PC-9 (cell line): ENCODE data around the gene FOXO3. TPM values are rescaled to one million over a fixed set of nuclear protein-coding genes. Genes with fewer than 3 reads are reported as not detected.

Experiments
- BruUV-seq: library from RNA; stranded (reverse); fragments of 400-500 nt; replicated peaks from 2 replicates; lab custom pipeline; 2021; lab: Mats Ljungman, UMichigan
- CTCF ChIA-PET: fragments of 300-600 bp; sonication (Branson Sonifier 250); formaldehyde crosslinking; loops from one replicate; lab custom pipeline; 2022; ENCODE audit warnings: antibody characterized with exemption; lab: Charles Lee
- POLR2A ChIA-PET: fragments of 300-600 bp; sonication (Branson Sonifier 250); formaldehyde crosslinking; loops from one replicate; lab custom pipeline; 2022; ENCODE audit warnings: antibody characterized with exemption; ENCODE audit not compliant: unreplicated experiment; lab: Charles Lee
- DNase-seq, 2 experiments: peaks; one replicate each; pipeline versions ENCODE4 v3.0.0 to v3.0.0-alpha.2; 2015 to 2022; ENCODE audit warnings: mixed read lengths in 1 of 2
- H2AFZ ChIP-seq: fragments of 200-600 bp; sonication (generic); 2 replicates; pipeline ENCODE4 v1.8.1; 2017; ENCODE audit warnings: antibody characterized with exemption
- H3F3A ChIP-seq: fragments of 200-600 bp; sonication (generic); 2 replicates; pipeline ENCODE4 v1.8.1; 2017; ENCODE audit warnings: antibody characterized with exemption, mild to moderate bottlenecking, low read depth; ENCODE audit not compliant: insufficient read depth
- H3K27ac ChIP-seq: fragments of 200-600 bp; sonication (generic); 2 replicates; pipeline ENCODE4 v1.6.1; 2016; ENCODE audit warnings: mixed run types
- H3K27me3 ChIP-seq: fragments of 200-600 bp; sonication (generic); 2 replicates; pipeline ENCODE4 v1.6.1; 2016; ENCODE audit warnings: low read depth, mixed run types; ENCODE audit not compliant: insufficient read depth
- H3K36me3 ChIP-seq: fragments of 200-600 bp; sonication (generic); 2 replicates; pipeline ENCODE4 v1.6.1; 2016; ENCODE audit warnings: low read depth, mixed run types
- H3K4me1 ChIP-seq: fragments of 200-600 bp; sonication (generic); replicated peaks from 2 replicates; pipeline ENCODE4 v1.6.1; 2016; ENCODE audit warnings: mixed run types; ENCODE audit not compliant: insufficient read depth
- H3K4me2 ChIP-seq: fragments of 200-600 bp; sonication (generic); 2 replicates; pipeline ENCODE4 v1.6.1; 2017; ENCODE audit warnings: mixed run types
- H3K4me3 ChIP-seq: fragments of 200-600 bp; sonication (generic); 2 replicates; pipeline ENCODE4 v1.6.1; 2016; ENCODE audit warnings: mixed run types
- H3K79me2 ChIP-seq: fragments of 200-600 bp; sonication (generic); 2 replicates; pipeline ENCODE4 v1.6.1; 2017; ENCODE audit warnings: low read depth, mixed run types
- H3K9me2 ChIP-seq: fragments of 200-600 bp; sonication (generic); 2 replicates; pipeline ENCODE4 v1.8.1; 2017; ENCODE audit warnings: mild to moderate bottlenecking; ENCODE audit not compliant: insufficient read depth
- H3K9me3 ChIP-seq: fragments of 200-600 bp; sonication (generic); 2 replicates; pipeline ENCODE4 v1.8.1; 2016; ENCODE audit warnings: low read depth; ENCODE audit not compliant: insufficient read depth
- H4K20me1 ChIP-seq: fragments of 200-600 bp; sonication (generic); 2 replicates; pipeline ENCODE4 v1.8.1; 2017; ENCODE audit not compliant: insufficient read depth
- EZH2 ChIP-seq: fragments of 200-600 bp; sonication (generic); IDR thresholded peaks from 2 replicates; pipeline ENCODE4 v1.8.0; 2017; ENCODE audit warnings: antibody characterized with exemption, low read depth
- intact Hi-C: fragments of 100-400 bp; cut with micrococcal nuclease; formaldehyde crosslinking; loops from one replicate; pipeline ENCODE4 v1.10.0; 2022; ENCODE audit not compliant: unreplicated experiment
- total RNA-seq: library from RNA; stranded (reverse); gene quantifications from 2 replicates; pipeline ENCODE4 v1.2.3, GENCODE V29; 2021
- TF ChIP-seq, protein P1 (sequence below): fragments of 200-600 bp; sonication (generic); conservative IDR thresholded peaks from 2 replicates; pipeline ENCODE4 v1.6.1; 2017; ENCODE audit warnings: mixed run types, antibody characterized with exemption, mild to moderate bottlenecking, moderate library complexity

Gene FOXO3
- total RNA-seq, 1 experiment from 2014 or later: 59.4 TPM

DNA sequence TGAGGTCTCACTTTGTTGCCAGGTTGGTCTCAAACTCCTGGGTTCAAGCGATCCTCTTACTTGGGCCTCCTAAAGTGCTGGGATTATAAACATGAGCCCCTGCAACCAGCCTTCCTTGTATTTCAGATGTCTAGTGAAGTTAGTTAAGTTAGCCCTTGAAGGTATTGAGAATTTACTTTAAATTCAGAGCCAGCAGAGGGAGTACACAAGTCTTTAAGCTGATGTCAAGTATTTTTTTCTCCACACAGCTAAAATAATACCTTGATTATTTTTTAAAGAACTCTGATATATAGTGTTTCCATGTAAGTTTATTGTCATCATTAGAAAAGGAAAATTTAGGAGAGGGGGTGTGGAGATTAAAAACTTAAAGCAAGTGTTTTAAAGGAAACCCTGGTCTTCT is 9.8 kb downstream of the FOXO3 start:
- TF ChIP-seq, protein P1, sequence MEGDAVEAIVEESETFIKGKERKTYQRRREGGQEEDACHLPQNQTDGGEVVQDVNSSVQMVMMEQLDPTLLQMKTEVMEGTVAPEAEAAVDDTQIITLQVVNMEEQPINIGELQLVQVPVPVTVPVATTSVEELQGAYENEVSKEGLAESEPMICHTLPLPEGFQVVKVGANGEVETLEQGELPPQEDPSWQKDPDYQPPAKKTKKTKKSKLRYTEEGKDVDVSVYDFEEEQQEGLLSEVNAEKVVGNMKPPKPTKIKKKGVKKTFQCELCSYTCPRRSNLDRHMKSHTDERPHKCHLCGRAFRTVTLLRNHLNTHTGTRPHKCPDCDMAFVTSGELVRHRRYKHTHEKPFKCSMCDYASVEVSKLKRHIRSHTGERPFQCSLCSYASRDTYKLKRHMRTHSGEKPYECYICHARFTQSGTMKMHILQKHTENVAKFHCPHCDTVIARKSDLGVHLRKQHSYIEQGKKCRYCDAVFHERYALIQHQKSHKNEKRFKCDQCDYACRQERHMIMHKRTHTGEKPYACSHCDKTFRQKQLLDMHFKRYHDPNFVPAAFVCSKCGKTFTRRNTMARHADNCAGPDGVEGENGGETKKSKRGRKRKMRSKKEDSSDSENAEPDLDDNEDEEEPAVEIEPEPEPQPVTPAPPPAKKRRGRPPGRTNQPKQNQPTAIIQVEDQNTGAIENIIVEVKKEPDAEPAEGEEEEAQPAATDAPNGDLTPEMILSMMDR: 0 out of 2 replicates have a peak, but pooled peaks have one; percentile 26
- no peak for TF ChIP-seq EZH2
- peaks cover 94% of the 10 kb centered on the region for H4K20me1 ChIP-seq
- H3K4me1 ChIP-seq: peaks cover 21% of the 10 kb centered on the region
- ChIA-PET CTCF (no interaction called here), POLR2A (interaction anchor here (0.6 kb wide), 1 partner anchor 11 kb away, joined by 4 read pairs; no protein-coding TSS in a partner anchor)
- no peak overlapping the region for H2AFZ ChIP-seq
- H3K4me2 ChIP-seq: no peak overlapping the region
- H3K36me3 ChIP-seq: peaks cover 61% of the 10 kb centered on the region
- no peaks in the 10 kb centered on the region for H3K9me2 ChIP-seq
- H3K4me3 ChIP-seq: no peak overlapping the region
- H3F3A ChIP-seq: peaks cover 38% of the 10 kb centered on the region
- no peaks in the 10 kb centered on the region for H3K9me3 ChIP-seq
- no TSS peak for BruUV-seq
- H3K27me3 ChIP-seq: no peaks in the 10 kb centered on the region
- peak in 1 of 2 experiments; percentile 38 for DNase-seq
- intact Hi-C loops: no loop called here
- H3K79me2 ChIP-seq: peaks cover 100% of the 10 kb centered on the region
- no peak overlapping the region for H3K27ac ChIP-seq

DNA sequence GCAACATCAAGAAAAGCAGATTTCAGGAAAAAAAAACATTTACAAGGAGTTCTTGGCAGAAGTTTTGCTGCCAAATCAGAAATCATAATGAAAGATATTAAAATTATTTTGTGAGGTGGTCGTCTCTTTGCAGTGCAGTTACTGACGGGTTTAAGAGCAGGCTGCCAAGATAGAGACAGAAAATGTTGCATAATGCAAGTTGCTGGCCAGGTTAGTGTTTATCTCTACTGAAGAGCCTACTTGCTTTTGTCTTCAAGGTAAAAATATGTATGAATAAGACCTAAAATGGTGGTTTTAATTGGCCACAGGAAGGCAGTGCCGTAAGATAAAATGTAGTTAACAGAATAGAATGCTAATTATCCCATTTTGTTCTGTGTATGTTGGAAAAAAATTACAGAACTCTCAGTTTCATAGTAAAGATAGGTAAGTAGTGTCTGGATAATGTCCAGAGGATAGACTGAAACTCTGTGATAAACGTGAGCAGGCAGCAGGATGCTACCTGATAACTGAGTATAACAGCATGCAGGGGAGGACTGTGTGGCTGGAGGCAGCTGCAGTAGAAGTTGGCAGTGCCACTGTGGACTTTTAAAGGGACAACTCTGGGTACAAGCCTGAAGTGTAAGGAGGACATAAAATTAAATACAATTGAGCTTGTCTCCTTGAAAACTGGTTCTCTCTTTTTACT is 13.9 kb downstream of the FOXO3 start:
- H3K27ac ChIP-seq: 0 out of 2 replicates have a peak overlapping the region, but pooled peaks have one; percentile 1
- H3K4me1 ChIP-seq: peaks cover 20% of the 10 kb centered on the region
- H3K9me3 ChIP-seq: no peaks in the 10 kb centered on the region
- H3K36me3 ChIP-seq: peaks cover 53% of the 10 kb centered on the region
- BruUV-seq: no TSS peak
- H2AFZ ChIP-seq: no peak overlapping the region
- H3K27me3 ChIP-seq: no peaks in the 10 kb centered on the region
- ChIA-PET POLR2A (no interaction called here), CTCF (no interaction called here)
- H4K20me1 ChIP-seq: peaks cover 86% of the 10 kb centered on the region
- H3K4me3 ChIP-seq: no peak overlapping the region
- H3F3A ChIP-seq: peaks cover 63% of the 10 kb centered on the region
- no peaks in the 10 kb centered on the region for H3K9me2 ChIP-seq
- H3K4me2 ChIP-seq: no peak overlapping the region
- DNase-seq: no peak
- no peak for TF ChIP-seq EZH2
- TF ChIP-seq, protein P1: no peak
- intact Hi-C loops: no loop called here
- H3K79me2 ChIP-seq: peaks cover 100% of the 10 kb centered on the region

DNA sequence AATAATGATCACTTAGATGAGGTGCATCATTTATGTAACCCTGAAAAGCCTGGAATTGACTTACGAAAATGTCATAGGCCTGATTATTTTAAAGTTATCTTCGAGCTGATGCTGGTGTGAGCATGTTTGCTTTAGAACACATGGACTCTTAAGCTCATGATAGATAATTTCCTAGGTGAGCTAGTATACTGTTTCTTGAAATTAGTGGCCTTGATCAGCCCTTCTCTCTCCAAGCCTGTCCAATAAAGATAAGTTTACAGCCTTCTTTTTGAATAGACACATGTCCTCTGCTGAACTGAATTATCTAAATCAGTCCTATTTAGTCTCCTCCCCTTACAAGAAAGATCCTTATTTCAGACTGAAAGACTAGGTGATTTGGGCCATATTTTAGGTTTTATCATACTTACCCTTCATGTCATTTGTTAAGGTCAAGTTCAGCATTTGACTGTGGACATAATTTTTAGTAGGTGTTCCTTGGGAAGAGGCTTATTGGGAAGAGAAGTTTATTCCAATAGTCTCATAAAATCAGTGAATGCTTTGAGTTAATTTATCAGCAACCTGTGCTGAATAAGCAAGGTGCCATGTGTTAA is 15.3 kb downstream of the FOXO3 start:
- no peak for TF ChIP-seq EZH2
- TF ChIP-seq, protein P1: no peak
- Histone ChIP-seq H3K27me3 (no peaks in the 10 kb centered on the region), H3K9me3 (no peaks in the 10 kb centered on the region), H3F3A (peaks cover 75% of the 10 kb centered on the region), H3K4me1 (peaks cover 34% of the 10 kb centered on the region), H3K4me3 (no peak overlapping the region), H3K9me2 (no peaks in the 10 kb centered on the region), H3K36me3 (peaks cover 51% of the 10 kb centered on the region), H3K4me2 (no peak overlapping the region), H3K79me2 (peaks cover 100% of the 10 kb centered on the region), H2AFZ (no peak overlapping the region), H3K27ac (no peak overlapping the region; the same call in 1 of the 2 replicates), H4K20me1 (peaks cover 88% of the 10 kb centered on the region)
- CTCF ChIA-PET: no interaction called here
- no TSS peak for BruUV-seq
- POLR2A ChIA-PET: interaction anchor here (0.7 kb wide), 1 partner anchor 1777 kb away, joined by 7 read pairs; no protein-coding TSS in a partner anchor
- intact Hi-C loops: no loop called here
- no peak for DNase-seq
